Activated naive CD8-positive, alpha-beta T cell treated with anti-CD3 and anti-CD28 coated beads for 36 hours (primary cell): ENCODE results near the gene SLC35D3. TPM values are rescaled to one million over a fixed set of nuclear protein-coding genes. Genes with fewer than 3 reads are reported as not detected.
A peak's percentile ranks its signal among the peaks of the same experiment; 100 is the strongest.
"Not testable (repeated sequence)": the region's sequence is repeated elsewhere in the genome, so short reads cannot be mapped to it uniquely, and the experiment has no call there.

Experiments used
- DNase-seq: peaks from one replicate; pipeline ENCODE4 v3.0.0; 2021
- H3K27ac Mint-ChIP-seq: one replicate; pipeline ENCODE4 v1.8.0; 2022; ENCODE audit warnings: mild to moderate bottlenecking, moderate library complexity, mixed read lengths
- H3K27me3 Mint-ChIP-seq: one replicate; pipeline ENCODE4 v1.8.0; 2022; ENCODE audit warnings: mild to moderate bottlenecking, mixed read lengths
- H3K36me3 Mint-ChIP-seq: one replicate; pipeline ENCODE4 v1.8.0; 2021; ENCODE audit warnings: mild to moderate bottlenecking, mixed read lengths
- H3K4me1 Mint-ChIP-seq: one replicate; pipeline ENCODE4 v1.8.0; 2021; ENCODE audit warnings: mixed read lengths
- H3K4me3 Mint-ChIP-seq: one replicate; pipeline ENCODE4 v1.8.0; 2022; ENCODE audit warnings: mild to moderate bottlenecking, moderate library complexity, mixed read lengths
- H3K9me3 Mint-ChIP-seq: one replicate; pipeline ENCODE4 v1.8.0; 2022; ENCODE audit warnings: mixed read lengths
- total RNA-seq, 2 experiments: library from RNA; stranded (reverse); gene quantifications; one replicate each; pipeline ENCODE4 v1.2.3, GENCODE V29; 2021

SLC35D3 gene
- not detected for total RNA-seq

GRCh38 chr6:136921936-136922684 lies at the start of gene SLC35D3:
Gene SLC35D3, plus strand, starts transcription at chr6:136922301. Its CDS starts 128 bp downstream, at chr6:136922429.
- Mint-ChIP-seq H3K4me1 (peaks cover 21% of the 10 kb centered on the region), H3K4me3 (peak within 1 kb of the TSS; percentile 77), H3K36me3 (no peaks in the 10 kb centered on the region), H3K27ac (no peak within 1 kb of the TSS), H3K9me3 (peaks cover 1% of the 10 kb centered on the region), H3K27me3 (peaks cover 77% of the 10 kb centered on the region)
- DNase-seq, result peak; percentile 19

GRCh38 chr6:136873748-136874147 lies 48.4 kb upstream of the SLC35D3 start:
- DNase-seq, result no peak
- peaks cover 3% of the 10 kb centered on the region for H3K4me1 Mint-ChIP-seq
- H3K27me3 Mint-ChIP-seq, result no peaks in the 10 kb centered on the region
- peaks cover 57% of the 10 kb centered on the region for H3K36me3 Mint-ChIP-seq
- no peak overlapping the region for H3K27ac Mint-ChIP-seq
- H3K4me3 Mint-ChIP-seq, result no peak overlapping the region
- peaks cover 18% of the 10 kb centered on the region for H3K9me3 Mint-ChIP-seq

GRCh38 chr6:136876469-136876868 lies 45.6 kb upstream of the SLC35D3 start:
- not testable (repeated sequence) for H3K4me3 Mint-ChIP-seq, H3K27me3 Mint-ChIP-seq, H3K4me1 Mint-ChIP-seq, H3K27ac Mint-ChIP-seq, DNase-seq
- peaks cover 18% of the 10 kb centered on the region for H3K9me3 Mint-ChIP-seq
- H3K36me3 Mint-ChIP-seq, result peaks cover 52% of the 10 kb centered on the region

- Mint-ChIP-seq H3K36me3 (peaks cover 21% of the 10 kb centered on the region), H3K4me1 (peaks cover 2% of the 10 kb centered on the region), H3K27me3 (no peaks in the 10 kb centered on the region), H3K4me3 (no peak overlapping the region), H3K9me3 (peaks cover 4% of the 10 kb centered on the region), H3K27ac (no peak overlapping the region)
- no peak for DNase-seq
Measured at GRCh38 chr6:136880748-136881460, 41.2 kb upstream of the SLC35D3 start.

GRCh38 chr6:136886091-136886490 lies 36.0 kb upstream of the SLC35D3 start:
- H3K27me3 Mint-ChIP-seq, result no peaks in the 10 kb centered on the region
- H3K9me3 Mint-ChIP-seq, result no peaks in the 10 kb centered on the region
- no peak overlapping the region for H3K27ac Mint-ChIP-seq
- H3K4me3 Mint-ChIP-seq, result no peak overlapping the region
- no peak for DNase-seq
- peaks cover 8% of the 10 kb centered on the region for H3K4me1 Mint-ChIP-seq
- H3K36me3 Mint-ChIP-seq, result peaks cover 10% of the 10 kb centered on the region

GRCh38 chr6:136887953-136888352 lies 34.1 kb upstream of the SLC35D3 start:
- no peak for DNase-seq
- Mint-ChIP-seq H3K36me3 (peaks cover 11% of the 10 kb centered on the region), H3K27ac (no peak overlapping the region), H3K9me3 (no peaks in the 10 kb centered on the region), H3K4me1 (peaks cover 6% of the 10 kb centered on the region), H3K4me3 (no peak overlapping the region), H3K27me3 (no peaks in the 10 kb centered on the region)

GRCh38 chr6:136889271-136890193 lies 32.6 kb upstream of the SLC35D3 start:
- Mint-ChIP-seq H3K27me3 (no peaks in the 10 kb centered on the region), H3K4me1 (peaks cover 6% of the 10 kb centered on the region), H3K9me3 (no peaks in the 10 kb centered on the region), H3K4me3 (no peak overlapping the region), H3K36me3 (peaks cover 14% of the 10 kb centered on the region), H3K27ac (no peak overlapping the region)
- DNase-seq, result no peak

- H3K36me3 Mint-ChIP-seq, result peaks cover 14% of the 10 kb centered on the region
- no peak overlapping the region for H3K27ac Mint-ChIP-seq
- no peaks in the 10 kb centered on the region for H3K9me3 Mint-ChIP-seq
- no peaks in the 10 kb centered on the region for H3K27me3 Mint-ChIP-seq
- peaks cover 6% of the 10 kb centered on the region for H3K4me1 Mint-ChIP-seq
- H3K4me3 Mint-ChIP-seq, result no peak overlapping the region
- no peak for DNase-seq
Measured at GRCh38 chr6:136890194-136890839, 31.8 kb upstream of the SLC35D3 start.

- Mint-ChIP-seq H3K27me3 (no peaks in the 10 kb centered on the region), H3K4me3 (no peak overlapping the region), H3K9me3 (no peaks in the 10 kb centered on the region), H3K4me1 (peaks cover 6% of the 10 kb centered on the region), H3K36me3 (peaks cover 14% of the 10 kb centered on the region), H3K27ac (no peak overlapping the region)
- no peak for DNase-seq
Measured at GRCh38 chr6:136890986-136891385, 31.1 kb upstream of the SLC35D3 start.

- no peaks in the 10 kb centered on the region for H3K27me3 Mint-ChIP-seq
- peaks cover 14% of the 10 kb centered on the region for H3K4me1 Mint-ChIP-seq
- H3K4me3 Mint-ChIP-seq, result no peak overlapping the region
- no peak overlapping the region for H3K27ac Mint-ChIP-seq
- H3K9me3 Mint-ChIP-seq, result no peaks in the 10 kb centered on the region
- peaks cover 8% of the 10 kb centered on the region for H3K36me3 Mint-ChIP-seq
- no peak for DNase-seq
Measured at GRCh38 chr6:136893187-136893586, 28.9 kb upstream of the SLC35D3 start.

GRCh38 chr6:136895901-136896300 lies 26.2 kb upstream of the SLC35D3 start:
- no peaks in the 10 kb centered on the region for H3K27me3 Mint-ChIP-seq
- H3K4me1 Mint-ChIP-seq, result peaks cover 8% of the 10 kb centered on the region
- H3K4me3 Mint-ChIP-seq, result no peak overlapping the region
- no peaks in the 10 kb centered on the region for H3K9me3 Mint-ChIP-seq
- no peak overlapping the region for H3K27ac Mint-ChIP-seq
- DNase-seq, result no peak
- H3K36me3 Mint-ChIP-seq, result peaks cover 16% of the 10 kb centered on the region

GRCh38 chr6:136897071-136897470 lies 25.0 kb upstream of the SLC35D3 start:
- Mint-ChIP-seq H3K36me3 (peaks cover 19% of the 10 kb centered on the region), H3K4me1 (peaks cover 8% of the 10 kb centered on the region), H3K4me3 (no peak overlapping the region)

GRCh38 chr6:136901212-136901784 lies 20.8 kb upstream of the SLC35D3 start:
- Mint-ChIP-seq H3K36me3 (peaks cover 22% of the 10 kb centered on the region), H3K9me3 (no peaks in the 10 kb centered on the region), H3K4me1 (peaks cover 8% of the 10 kb centered on the region), H3K27ac (no peak overlapping the region), H3K4me3 (no peak overlapping the region), H3K27me3 (no peaks in the 10 kb centered on the region)
- no peak for DNase-seq

More at GRCh38 chr6:136897071-136897470, 25.0 kb upstream of the SLC35D3 start:
- no peak for DNase-seq
- H3K27me3 Mint-ChIP-seq, result no peaks in the 10 kb centered on the region
- H3K9me3 Mint-ChIP-seq, result no peaks in the 10 kb centered on the region
- H3K27ac Mint-ChIP-seq, result no peak overlapping the region

GRCh38 chr6:136904477-136904876 lies 17.6 kb upstream of the SLC35D3 start:
- H3K36me3 Mint-ChIP-seq, result peaks cover 20% of the 10 kb centered on the region
- H3K27me3 Mint-ChIP-seq, H3K4me3 Mint-ChIP-seq, H3K4me1 Mint-ChIP-seq, H3K9me3 Mint-ChIP-seq, DNase-seq, H3K27ac Mint-ChIP-seq: not testable (repeated sequence)
